HG03469 (cell line): ENCODE data around the gene SIDT2.

Experiments
- ATAC-seq: cut with Tn5 transposase; IDR thresholded peaks from one replicate; pipeline ENCODE4 v1.9.1; 2021; ENCODE audit warnings: mild to moderate bottlenecking, moderate library complexity, moderate number of reproducible peaks; ENCODE audit not compliant: unreplicated experiment

The SIDT2 gene

GRCh38 chr11:117187799-117188481 lies 9.4 kb downstream of the SIDT2 start:
- no peak for ATAC-seq

DNA sequence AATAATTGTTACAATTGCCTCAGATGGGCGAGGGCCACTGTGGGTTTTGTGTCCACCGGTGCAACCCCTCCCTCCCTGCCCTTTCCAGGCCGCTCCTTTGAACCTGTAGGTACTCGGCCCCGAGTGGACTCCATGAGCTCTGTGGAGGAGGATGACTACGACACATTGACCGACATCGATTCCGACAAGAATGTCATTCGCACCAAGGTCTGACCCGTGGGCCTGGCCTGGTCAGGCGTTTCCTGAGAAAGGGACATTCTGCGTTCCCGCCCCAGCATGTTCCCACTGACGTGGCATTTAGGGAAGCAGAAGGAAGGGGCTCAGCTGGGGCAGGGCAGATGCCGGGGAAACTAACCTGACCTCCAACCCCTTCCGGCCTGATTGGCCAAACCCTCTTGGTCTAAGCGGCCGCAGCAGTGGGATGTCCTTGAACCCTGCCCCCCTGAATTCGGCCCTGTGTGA lies 10.1 kb downstream of the SIDT2 start:
- no peak for ATAC-seq

DNA sequence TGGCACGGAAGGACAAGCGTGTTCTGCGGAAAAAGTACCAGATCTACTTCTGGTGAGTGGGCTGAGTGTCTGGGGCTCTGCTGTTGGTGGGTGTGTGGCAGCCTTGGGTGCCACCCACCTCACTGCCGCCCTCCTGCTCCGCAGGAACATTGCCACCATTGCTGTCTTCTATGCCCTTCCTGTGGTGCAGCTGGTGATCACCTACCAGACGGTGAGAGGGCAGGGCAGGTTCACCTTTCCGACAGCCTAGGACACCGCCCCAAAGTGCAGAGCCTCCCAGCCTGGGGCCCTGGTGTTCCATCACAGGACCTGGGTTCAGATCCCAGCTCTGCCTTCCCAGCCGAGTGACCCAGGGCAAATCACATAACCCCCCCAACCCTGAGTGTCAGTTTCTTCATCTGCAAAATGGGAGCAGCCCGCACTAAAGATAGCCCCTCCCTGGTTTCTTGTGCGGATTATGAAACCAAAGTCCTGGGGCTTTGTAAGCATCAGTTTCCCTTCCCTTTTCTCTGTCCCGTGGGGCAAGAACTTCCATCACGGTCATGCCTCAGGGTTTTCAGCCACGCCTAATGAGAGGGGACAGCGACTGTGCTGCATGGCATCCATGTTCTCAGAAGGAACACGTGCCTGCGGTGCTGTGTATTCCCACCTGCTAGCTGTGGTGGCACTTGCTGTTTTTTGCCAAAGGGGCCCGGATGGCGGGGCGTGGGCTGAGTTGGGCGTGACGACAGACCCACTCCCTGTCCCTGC lies 10.8 kb downstream of the SIDT2 start:
- peak; percentile 47 for ATAC-seq

DNA sequence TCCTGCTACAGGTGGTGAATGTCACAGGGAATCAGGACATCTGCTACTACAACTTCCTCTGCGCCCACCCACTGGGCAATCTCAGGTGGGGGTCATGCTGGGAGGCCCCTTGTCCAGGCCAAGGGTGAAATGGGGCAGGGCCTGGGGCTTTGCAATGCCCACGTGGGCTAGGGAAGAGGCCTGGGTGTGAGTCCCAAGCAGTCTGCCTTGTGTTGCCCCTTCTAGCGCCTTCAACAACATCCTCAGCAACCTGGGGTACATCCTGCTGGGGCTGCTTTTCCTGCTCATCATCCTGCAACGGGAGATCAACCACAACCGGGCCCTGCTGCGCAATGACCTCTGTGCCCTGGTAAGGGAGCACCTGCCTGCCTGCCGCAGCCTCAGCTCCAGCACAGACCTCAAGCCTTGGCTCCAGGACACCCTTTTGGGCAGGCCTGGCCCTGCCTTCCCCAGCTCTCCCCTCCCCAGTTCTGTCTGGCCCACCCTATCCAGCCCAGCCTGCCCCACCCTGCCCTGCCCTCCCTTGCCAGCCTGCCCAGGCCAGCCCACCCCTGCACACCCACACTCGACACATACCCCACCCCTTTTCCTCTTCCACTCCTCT lies 11.5 kb downstream of the SIDT2 start:
- ATAC-seq, result no peak

GRCh38 chr11:117191680-117192400 lies 13.3 kb downstream of the SIDT2 start:
- ATAC-seq, result no peak

DNA sequence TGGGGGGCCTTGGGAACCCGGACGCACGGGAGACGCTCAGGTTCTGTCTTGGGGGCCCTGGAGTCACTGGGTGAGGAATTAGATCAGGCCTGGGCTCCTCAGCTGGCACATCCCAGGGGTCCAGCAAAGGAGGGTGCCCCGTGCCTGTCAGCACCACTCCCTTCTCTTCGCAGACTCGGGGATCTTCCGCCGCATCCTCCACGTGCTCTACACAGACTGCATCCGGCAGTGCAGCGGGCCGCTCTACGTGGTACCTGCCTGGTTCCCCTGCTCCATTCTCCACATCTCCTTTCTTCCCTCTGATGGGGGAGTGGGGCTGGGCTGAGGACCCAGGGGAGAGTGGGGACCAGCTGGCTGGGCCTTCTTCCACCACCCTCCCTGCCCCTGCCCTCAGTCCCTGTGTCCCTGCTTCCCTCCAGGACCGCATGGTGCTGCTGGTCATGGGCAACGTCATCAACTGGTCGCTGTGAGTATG lies 13.9 kb downstream of the SIDT2 start:
- ATAC-seq, result no peak

DNA sequence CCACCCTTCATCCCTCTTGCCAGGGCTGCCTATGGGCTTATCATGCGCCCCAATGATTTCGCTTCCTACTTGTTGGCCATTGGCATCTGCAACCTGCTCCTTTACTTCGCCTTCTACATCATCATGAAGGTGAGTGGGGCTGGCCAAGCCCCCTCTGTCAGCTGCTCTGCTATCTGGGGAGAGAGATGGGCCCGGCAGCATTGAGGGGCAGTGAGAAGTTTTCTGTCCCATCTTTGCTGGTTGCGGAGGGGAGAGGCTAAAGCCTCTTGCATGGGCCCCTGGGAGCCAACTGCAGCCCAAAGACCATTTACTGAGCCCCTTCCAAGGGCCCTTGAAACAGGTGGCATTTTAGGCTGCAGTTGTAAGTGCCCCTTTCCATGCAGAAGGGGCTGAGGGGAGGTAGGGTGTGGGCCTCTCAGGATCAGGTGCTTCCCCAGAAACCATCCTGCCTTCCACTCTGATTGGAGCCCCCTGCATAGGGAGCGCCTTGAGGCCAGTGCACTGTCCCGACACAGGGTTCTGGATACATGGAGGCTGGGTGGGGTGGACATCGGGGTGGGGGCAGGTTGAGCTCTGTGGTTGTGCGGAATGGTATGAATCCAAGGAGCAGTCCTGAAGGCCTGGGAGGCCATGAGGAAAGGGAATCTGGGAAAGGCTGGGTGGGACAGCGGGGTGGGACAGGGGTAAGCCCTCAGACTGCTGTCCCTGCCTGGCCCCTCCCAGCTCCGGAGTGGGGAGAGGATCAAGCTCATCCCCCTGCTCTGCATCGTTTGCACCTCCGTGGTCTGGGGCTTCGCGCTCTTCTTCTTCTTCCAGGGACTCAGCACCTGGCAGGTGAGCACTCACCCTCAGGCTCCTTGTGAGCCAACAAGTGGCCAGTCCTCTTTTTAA lies 14.8 kb downstream of the SIDT2 start:
- ATAC-seq, result no peak

- no peak for ATAC-seq
Measured at GRCh38 chr11:117194267-117194666, 15.7 kb downstream of the SIDT2 start.

- ATAC-seq, result no peak
Measured at GRCh38 chr11:117195258-117195657, 16.7 kb downstream of the SIDT2 start.

DNA sequence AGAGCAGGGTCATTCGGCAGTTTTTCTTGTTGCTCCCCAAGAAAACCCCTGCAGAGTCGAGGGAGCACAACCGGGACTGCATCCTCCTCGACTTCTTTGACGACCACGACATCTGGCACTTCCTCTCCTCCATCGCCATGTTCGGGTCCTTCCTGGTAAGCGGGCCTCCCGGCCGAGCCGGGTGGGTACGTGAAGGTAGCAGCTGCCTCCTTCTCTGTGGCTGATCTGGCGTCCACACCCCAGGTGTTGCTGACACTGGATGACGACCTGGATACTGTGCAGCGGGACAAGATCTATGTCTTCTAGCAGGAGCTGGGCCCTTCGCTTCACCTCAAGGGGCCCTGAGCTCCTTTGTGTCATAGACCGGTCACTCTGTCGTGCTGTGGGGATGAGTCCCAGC lies 17.2 kb downstream of the SIDT2 start:
- no peak for ATAC-seq

DNA sequence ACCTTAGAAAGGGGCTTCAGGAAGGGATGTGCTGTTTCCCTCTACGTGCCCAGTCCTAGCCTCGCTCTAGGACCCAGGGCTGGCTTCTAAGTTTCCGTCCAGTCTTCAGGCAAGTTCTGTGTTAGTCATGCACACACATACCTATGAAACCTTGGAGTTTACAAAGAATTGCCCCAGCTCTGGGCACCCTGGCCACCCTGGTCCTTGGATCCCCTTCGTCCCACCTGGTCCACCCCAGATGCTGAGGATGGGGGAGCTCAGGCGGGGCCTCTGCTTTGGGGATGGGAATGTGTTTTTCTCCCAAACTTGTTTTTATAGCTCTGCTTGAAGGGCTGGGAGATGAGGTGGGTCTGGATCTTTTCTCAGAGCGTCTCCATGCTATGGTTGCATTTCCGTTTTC lies 18.5 kb downstream of the SIDT2 start:
- no peak for ATAC-seq

- no peak for ATAC-seq
Measured at GRCh38 chr11:117197516-117198456, 19.2 kb downstream of the SIDT2 start.

GRCh38 chr11:117198613-117199012 lies 20.1 kb downstream of the SIDT2 start:
- ATAC-seq, result no peak

- no peak for ATAC-seq
Measured at GRCh38 chr11:117199053-117199915, 20.7 kb downstream of the SIDT2 start, which contains the start of gene TAGLN. TSS of gene TAGLN (plus strand) at chr11:117199370. CDS start at chr11:117203014, 3,644 bp downstream.

- ATAC-seq, result no peak
Measured at GRCh38 chr11:117199916-117200812, 21.6 kb downstream of the SIDT2 start.

DNA sequence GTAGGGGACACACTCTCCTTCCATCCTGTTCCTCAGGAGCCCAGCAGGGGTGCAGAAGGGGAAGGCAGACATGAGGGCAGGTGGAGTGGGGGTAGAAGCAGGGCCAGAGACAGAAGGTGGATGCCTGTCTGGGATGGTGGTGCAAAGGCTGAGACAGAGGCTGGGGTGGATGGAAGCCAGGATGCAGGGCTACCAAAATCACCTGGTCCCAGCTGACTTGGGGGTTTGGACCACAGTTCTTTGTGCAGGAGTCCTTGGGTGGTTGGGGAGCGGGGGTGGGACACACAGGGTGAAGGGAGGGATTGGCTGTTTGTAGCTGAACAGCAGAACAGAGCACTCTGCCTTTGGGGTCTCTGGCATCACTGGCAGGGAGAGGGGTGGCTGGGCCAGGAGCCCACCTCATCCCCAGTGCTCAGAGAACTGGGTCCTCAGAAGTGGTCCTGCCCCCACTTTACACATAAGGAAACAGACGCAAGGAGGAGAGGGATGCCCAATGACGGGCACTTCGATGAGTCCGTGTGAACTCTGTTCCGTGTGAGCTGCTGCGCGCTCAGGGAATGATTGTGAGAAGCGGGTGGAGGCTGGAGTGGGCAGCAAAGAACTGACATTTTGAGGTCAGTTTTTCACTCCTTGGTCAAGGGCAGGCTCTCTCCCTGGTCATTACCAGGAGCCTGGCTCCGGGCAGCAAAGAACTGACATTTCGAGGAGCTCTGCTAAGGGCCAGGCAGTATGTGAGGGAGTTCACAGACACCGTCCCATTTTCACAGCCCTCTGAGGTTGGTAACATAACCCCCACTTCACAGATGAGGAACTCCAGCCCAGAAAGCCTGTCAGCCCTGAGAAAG lies 22.5 kb downstream of the SIDT2 start:
- no peak for ATAC-seq
